IPS-NIHi7 (cell line): ENCODE results near the gene TBL2.
"Not testable (repeated sequence)": the region's sequence is repeated elsewhere in the genome, so short reads cannot be mapped to it uniquely, and the experiment has no call there.

Experiments
- DNase-seq: peaks from one replicate; pipeline ENCODE4 v3.0.0; 2012; ENCODE audit warnings: mixed read lengths; ENCODE audit errors: extremely low spot score

TBL2 gene

GRCh38 chr7:73535918-73536317, 42.5 kb downstream of the TBL2 start:
- DNase-seq: not testable (repeated sequence)

DNA sequence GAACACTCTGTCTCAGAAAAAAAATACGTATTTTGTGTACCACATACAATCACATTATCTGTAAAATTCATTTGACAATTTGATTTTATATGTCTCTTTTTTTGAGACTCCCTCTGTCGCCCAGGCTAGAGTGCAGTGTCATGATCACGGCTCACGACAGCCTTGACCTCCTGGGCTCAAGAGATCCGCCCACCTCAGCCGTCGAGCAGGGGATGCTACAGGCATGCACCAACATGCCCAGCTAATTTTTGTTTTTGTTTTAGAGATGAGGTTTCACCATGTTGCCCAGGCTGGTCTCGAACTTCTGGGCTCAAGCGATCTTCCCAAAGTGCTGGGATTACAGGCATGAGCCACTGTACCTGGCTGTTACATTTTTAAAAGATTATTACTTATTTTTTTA, 44.6 kb downstream of the TBL2 start:
- DNase-seq: no peak

GRCh38 chr7:73532224-73532623, 46.2 kb downstream of the TBL2 start:
- no peak for DNase-seq

GRCh38 chr7:73530800-73531199, 47.6 kb downstream of the TBL2 start:
- no peak for DNase-seq

GRCh38 chr7:73526896-73527821, 51.2 kb downstream of the TBL2 start:
- no peak for DNase-seq

DNA sequence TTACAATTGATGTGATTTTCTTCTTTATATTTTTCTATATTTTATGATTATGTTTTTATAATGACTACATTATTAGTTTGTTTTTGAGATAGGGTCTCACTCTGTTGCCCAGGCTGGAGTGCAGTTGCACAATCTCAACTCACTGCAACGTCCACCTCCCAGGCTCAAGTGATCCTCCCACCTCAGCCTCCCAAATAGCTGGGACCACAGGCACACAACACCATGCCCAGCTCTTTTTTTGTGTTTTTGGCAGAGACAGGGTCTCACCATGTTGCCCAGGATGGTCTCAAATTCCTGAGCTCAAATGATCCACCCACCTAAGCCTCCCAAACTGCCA, 52.3 kb downstream of the TBL2 start:
- not testable (repeated sequence) for DNase-seq

DNA sequence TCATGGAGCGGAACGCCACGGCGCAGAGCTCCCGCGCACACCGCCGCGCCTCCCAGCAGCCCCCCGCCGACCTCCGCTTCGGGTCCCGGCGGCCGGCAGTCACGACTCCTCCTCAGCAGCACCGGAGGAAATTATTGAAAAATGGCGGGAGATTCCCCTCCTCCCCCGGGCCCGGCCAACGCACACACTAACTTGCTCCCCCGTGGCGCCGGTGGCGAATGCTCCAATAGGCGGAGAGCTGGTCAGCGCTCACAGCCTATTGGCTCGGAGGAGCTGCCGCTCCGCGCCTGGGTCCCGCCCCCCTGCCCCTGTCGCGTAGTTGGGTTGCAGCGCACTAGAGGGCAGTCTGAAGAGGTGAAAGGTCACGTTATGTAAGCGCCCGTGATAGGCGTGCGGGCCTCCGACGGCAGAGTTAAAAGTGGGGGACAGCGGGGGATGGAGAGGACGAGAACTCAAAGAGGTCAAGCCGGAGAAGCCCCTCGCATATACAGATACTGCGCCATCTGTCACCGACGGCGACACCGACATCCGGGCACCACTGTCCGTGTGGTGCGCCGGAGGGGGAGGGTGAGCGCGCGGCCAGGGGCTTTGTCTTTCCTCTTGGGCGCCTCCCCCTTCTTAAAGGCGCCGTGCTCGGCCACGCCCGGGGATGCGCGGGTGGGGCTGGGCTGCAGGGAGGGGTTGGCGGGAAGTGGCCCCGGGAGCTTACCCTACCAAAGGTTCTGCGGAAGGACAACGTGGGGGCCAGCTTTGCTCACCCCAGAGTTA, 56.1 kb downstream of the TBL2 start, which contains the start of gene BAZ1B:
Gene BAZ1B (minus strand): TSS at position 189 of the 768 bp plus-strand sequence. CDS start 360 bp downstream, outside the sequence.
- DNase-seq: peak; percentile 98

DNA sequence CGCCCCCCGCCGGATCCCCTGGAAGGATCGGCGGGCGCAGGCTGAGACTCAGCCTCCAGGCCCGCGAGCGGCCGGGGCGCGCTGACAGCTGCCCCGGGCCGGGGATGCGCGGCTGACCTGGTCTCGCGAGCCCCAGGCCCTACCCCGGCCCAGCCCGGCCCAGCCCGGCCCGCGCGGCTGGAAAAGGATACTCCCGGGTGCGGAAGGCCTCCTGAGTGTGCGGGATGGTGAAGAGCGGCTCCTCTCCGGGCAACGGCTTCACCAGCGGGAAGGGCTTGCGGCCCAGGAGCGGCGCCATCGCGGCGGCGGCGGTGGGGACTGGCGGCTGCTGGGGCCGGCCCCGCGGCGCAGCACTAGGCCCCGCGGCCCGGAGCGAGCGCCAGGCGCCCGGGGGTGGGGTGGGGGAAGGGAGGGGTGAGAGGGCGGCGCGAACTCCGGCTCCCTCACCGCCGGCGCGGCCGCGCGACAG, 56.7 kb downstream of the TBL2 start:
- peak; percentile 73 for DNase-seq

DNA sequence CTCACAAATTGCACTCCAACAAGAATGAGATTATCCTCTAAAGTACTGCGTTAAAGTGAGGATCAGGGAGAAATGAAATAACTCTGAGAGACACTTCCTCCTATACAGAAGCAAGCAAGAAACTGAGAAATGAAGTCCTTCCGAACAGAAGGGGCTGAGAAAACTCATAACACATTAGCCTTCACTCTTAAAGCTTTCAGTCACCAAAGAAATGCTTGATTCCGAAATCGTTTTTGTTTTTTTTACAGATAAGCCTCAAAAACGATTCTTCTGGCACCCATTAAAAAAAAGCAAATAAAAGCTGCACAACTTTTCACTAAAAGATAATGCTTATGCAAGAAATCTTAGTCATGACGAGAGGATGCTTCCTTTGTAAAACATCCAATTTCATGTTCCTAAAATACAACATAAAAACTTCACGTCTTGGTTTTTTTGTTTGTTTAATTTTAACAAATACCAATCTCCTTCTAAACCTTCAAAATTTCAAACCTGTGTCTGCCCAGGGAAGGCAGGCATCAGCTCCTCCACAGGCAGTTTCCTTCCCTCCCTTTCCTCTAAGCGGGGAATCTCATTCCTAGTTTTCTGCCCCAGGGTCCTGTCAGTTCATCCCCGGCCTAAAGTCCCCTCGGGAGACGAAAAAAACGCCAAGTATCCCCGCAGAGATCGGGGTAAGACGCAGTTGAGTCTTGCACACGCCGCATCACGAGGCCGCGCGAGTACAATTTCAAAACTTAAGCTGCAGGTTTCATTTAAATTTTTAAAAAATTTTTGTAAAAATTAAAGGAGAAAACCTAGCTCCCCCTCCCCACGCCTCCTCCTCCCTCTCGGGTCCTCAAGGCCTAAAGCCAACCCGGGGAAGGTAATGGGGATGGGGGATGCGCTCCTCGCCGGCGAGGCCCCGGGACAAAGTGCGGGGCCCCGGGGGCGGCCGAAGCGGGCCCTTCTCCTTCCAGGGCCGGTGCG, 57.4 kb downstream of the TBL2 start:
- peak; percentile 31 for DNase-seq

DNA sequence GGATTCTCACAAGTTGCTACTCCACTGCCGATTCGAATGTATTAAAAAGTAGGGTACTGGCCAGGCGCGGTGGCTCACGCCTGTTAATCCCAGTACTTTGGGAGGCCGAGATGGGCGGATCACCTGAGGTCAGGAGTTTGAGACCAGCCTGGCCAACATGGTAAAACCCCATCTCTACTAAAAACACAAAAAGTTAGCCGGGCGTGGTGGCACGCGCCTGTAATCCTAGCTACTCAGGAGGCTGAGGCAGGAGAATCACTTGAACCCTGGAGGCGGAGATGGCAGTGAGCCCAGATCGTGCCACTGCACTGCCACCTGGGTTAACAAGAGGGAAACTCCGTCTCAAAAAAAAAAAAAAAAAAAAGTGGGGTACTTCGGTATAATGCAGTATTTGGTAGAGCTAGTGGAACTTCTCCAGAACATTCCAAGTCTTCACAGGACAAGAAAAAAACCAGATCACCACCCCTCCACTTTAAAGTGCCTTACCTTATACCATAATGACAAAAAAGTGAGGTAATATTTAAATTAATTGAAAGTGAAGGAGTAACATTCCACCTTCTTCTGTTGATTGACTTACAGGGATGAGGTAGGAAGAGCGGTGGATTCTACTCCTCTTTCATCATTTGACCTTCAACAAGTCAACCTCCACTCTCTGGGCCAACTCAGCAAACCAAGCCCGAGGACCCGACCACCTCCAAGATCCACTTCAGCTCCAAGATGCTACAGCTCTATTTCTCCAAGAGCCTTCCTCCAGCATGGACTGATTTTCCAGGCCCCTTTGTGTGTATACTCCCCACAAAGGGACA, 58.3 kb downstream of the TBL2 start:
- DNase-seq: no peak

- no peak for DNase-seq
Measured at GRCh38 chr7:73518470-73518869, 59.9 kb downstream of the TBL2 start.
